NCI-H774 (cell line): ENCODE measurements around the gene WASHC2A.
"Not testable (repeated sequence)": the region's sequence is repeated elsewhere in the genome, so short reads cannot be mapped to it uniquely, and the experiment has no call there.

Experiments
- DNase-seq: peaks from one replicate; lab custom pipeline; 2025; lab: John Stamatoyannopoulos, UW

The WASHC2A gene

DNA sequence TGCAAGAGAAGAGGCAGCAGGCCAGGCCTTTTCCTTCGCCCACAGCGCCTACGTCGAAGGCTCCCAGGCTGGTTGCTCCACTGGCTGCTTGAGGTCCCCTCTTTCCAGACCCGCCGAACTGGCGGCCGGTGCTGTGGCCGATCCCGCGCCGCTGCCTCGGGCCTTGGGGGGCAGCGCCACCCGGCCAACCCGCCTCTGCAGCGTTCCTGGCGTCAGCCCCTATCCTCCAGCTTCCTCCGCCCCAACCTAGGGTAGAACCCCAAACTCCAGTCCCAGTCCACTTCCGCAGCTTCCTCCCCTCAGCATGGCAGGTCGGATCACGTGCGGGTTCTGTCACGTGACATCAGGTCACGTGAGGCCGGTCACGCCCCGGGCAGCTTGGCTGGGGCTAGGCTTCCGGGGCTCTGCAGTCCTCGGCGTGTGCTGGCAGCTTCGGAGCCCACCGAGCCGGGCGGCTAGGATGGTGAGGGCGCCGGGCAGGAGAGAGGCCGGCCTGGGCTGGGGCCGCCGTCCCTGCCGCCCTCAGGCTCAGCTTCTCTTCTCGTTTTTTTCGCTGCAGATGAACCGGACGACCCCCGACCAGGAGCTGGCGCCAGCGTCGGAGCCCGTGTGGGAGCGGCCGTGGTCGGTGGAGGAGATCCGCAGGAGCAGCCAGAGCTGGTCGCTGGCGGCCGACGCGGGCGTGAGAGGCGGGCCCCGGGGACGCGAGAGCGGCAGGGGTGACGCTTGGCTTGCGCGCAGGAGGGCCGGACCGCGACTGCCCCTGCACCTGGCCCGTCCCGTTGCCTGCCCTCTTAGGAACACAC is at the start of gene WASHC2A:
WASHC2A (plus strand) TSS at position 409 of the 806 bp plus-strand sequence; CDS start at position 461, 52 bp downstream.
- peak; percentile 76 for DNase-seq

DNA sequence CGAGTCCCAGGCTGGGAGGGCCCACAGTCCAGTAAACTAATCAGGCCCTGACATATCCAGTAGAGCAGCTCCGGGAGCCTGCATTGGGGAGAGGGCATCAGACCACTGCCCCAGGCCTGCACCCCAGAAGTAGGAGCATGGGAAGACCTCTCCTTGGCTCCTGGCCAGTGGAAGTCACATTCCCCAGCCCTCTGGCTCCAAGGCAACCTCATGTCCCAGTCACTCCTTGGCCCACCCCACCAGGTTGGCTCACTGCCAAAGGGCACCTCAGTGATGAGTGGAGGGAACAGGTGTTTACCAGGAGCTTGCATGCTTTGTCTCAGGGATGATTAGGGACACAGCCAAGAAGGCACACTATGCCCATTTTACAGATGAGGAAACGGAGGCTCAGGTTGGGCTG is 48.5 kb upstream of the WASHC2A start:
- not testable (repeated sequence) for DNase-seq

DNA sequence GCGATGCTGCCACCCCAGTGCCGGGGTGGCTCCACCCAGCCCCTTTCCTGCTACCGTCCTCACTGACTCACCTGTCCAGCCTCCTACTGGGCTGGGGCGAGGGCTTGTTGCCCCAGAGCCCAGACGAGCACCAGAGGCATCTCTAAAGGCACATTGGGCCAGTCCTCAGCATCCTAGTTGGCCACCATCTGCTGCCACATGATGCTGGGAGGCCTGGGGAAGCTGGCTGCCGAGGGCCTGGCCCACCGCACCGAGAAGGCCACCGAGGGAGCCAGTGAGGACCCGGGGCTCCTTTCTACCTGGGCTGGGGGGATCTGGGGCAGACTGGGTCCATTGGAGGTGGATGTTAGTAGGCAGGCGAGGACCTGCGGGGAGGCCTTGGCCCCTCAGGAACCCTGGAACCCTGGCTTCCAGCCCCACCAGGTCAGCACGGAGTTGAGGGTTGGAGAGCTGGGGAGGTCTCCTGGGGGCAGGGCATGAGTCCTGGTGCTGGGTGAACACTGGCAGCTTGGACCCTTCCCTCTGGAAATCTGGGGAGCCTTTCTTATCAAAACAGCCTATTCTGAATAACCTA is 47.2 kb upstream of the WASHC2A start:
- not testable (repeated sequence) for DNase-seq

- DNase-seq, result no peak
These were observed 46.1 kb upstream of the WASHC2A start for GRCh38 chr10:50021646-50022045.

DNA sequence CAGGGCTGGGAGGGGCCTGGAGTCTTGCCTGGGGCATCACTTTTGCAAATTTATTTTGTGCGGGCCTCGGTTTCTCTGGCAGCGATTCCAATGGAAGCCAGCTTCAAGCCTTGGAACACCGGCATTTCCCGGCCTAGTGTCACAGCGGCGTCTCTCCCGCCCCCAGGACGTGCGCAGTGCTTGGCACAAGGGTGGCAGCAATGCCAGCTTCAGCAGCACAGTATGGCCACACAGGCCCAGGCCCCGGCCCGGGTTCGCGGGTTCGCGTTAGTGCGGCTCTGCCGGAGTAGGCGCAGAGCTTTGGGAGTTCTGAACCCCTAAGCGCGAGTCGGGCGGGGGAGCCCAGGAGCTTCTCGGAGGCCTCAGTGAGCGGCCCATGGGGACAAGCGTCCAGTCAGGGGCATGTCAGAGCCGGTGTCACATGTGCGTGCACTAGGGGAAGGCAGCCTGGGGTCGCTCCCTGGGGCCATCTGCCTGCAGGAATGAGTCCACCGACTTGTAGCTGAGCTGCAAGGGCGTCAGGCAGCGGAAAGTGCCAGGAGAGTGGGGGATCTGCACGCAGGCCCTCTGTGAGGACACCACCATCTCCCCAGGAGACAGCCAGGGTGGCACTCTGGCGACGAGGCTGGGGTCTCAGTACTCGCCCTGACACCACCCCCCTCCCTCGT is 42.9 kb upstream of the WASHC2A start:
- not testable (repeated sequence) for DNase-seq

DNA sequence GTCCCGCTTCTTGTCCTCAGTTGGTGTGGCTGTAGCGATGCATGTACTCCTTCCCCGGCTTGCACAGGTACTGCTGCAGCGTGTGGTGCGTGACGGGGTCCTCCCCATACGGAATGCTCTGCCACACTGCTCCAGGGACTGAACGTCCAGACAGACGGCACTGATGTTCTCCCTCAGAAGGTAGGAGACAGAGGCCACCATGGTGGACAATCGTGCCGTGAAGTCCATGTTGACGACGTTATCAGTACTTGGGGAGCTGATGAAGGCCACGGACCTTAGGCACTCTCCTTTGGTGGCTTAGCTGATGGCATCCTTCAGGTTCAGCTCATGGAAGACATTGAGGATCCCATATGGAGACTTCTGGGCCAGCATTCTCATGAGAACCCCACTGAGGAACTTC is 42.1 kb upstream of the WASHC2A start:
- DNase-seq, result no peak

- no peak for DNase-seq
These were observed 40.6 kb upstream of the WASHC2A start for GRCh38 chr10:50027195-50027594.

DNA sequence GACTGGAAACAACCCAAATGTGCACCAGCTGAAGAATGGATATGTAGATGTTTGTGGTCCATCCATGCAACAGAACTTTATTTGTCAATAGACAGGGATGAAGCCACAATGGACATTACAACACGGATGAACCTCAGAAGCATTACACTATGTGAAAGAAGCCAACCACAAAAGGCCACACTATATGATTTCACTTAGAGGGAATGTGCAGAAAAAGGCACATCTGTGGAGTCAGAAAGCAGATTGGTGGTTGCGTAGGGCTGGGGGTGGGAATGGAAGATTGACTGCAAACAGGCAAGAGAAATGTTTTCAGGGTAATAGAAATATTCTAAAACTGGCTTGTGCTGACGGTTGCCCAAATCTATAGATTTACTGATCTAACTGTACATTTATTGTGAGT is 34.3 kb upstream of the WASHC2A start:
- DNase-seq, result no peak

DNA sequence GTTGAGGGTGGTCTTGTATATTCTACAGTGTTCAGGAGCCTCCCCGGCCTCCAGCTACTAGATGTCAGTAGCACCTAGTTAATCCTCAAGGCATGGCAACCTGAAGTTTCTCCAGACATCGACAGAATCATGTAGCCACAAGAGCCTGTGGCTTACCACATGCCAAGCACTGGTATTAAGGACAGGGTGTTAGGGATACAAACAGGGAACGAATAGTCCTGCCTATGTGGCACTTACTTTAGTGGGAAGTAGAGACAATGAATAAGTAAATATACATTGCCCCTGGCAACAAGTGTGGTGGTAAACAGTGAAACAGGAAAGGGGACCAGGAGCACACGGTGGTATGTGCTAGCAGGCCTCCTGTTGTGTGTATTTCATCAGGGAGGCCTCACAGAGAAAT is 32.4 kb upstream of the WASHC2A start:
- peak; percentile 12 for DNase-seq

- DNase-seq, result no peak
These were observed 22.7 kb upstream of the WASHC2A start for GRCh38 chr10:50044941-50045664.

DNA sequence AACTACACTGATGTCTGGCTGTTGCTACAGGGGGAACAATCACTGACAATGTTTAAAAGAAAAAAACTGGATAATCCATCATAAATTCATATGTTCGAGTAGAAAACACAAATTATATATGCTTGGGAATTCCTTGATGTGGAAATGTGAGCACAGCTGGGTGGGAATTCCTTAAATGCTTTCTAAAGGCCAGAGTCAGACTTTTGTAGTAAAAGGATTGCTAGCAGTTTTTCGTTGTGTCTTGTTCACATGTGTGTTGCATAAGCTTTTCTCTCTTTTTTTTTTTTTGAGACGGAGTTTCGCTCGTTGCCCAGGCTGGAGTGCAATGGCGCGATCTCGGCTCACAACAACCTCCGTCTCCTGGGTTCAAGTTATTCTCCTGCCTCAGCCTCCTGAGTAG is 21.3 kb upstream of the WASHC2A start:
- DNase-seq, result not testable (repeated sequence)

DNA sequence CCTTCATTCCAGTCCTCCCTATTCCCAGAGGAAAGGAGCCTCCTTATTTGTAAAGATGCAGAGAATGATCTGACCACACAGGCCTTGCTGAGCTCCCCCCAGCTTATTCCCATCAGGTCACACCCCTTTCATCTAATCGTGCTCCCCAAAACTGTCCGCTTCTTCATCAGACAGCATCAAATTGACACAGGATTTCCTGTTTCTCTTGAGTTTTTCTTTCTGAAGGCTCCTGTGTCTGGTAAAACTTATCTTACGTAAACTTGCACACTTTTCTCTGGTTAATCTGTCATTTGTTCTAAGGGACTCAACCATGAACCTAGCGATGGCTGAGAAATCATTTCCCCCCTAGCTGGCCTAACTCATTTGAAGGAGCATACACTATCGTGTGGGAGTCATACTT is 20.2 kb upstream of the WASHC2A start:
- not testable (repeated sequence) for DNase-seq

DNA sequence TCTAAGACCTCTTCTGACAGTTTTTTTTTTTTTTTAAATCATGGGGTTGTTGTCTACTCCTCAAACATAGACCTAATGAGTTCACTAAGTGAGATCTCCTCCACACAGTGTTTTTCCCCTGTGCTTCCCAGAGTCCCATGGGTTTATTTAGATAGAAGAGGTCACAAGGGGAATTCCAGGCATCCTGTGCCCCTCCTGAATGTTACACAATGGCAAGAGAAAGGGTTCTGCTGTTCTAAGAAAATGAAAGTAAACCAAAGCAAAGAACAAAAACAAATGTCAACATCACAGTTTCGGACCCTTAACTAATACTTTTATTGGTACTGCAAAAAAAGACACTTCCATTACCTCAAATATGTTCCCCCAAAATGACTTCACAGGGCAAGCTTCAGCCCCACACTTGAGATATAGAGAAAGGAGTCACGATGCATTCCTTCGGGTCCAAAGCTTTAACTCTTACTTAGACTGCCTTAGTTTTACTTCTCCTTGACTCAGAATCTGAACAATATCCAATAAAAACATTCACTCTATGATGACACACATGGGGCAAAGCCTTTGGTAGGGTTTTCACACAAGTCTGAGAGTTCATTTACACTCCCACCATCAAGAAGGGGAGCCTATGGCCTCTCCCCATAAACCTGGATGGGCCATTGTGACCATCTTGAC is 15.6 kb upstream of the WASHC2A start:
- DNase-seq, result not testable (repeated sequence)

DNA sequence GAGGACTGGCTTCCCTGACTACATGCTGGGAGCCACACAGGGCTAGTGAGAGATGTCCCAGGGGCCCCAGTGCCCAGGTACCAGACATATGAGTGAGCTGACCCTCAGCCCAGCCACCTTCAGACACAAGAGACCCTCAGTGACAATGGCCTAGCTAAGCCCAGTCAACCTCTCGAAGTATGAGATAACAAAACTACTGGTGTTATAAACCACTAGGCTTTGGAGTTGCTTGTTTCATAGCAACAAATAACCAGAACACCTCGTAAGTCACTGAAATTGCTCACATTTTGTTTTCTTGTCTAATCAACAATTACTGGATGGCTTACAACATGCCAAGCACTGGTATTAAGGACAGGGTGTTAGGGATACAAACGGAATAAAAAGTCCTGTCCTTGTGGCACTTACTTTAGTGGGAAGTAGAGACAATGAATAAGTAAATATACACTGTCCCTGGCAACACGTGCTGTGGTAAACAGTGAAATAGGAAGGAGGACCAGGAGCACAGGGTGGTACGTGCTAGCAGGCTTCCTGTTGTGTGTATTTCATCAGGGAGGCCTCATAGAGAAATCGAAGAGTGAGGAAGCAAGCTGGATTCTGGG is 14.9 kb upstream of the WASHC2A start:
- DNase-seq, result not testable (repeated sequence)

GRCh38 chr10:50055494-50056292 is 12.1 kb upstream of the WASHC2A start:
- DNase-seq, result not testable (repeated sequence)

- not testable (repeated sequence) for DNase-seq
These were observed 11.1 kb upstream of the WASHC2A start for GRCh38 chr10:50056654-50057053.

DNA sequence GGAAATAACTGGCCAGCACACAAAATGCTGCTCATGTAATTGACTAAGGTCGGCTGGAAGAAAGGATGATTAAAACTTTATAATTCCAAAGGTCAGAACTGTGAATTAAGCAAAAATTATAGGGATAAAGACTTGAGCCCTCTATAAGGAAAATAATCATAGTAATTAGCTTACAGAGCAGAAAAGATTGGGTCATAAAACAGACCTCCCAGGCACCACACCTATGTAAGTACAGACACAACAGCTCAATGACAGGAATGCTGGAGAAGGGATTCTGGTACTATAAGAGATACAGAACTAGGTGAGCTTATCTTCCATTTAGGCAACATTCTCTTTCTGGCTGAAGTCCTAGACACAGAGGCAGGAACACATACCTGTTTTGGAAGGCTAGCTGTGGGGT is 9.0 kb upstream of the WASHC2A start:
- DNase-seq, result not testable (repeated sequence)

GRCh38 chr10:50059946-50060345 is 7.8 kb upstream of the WASHC2A start:
- not testable (repeated sequence) for DNase-seq

DNA sequence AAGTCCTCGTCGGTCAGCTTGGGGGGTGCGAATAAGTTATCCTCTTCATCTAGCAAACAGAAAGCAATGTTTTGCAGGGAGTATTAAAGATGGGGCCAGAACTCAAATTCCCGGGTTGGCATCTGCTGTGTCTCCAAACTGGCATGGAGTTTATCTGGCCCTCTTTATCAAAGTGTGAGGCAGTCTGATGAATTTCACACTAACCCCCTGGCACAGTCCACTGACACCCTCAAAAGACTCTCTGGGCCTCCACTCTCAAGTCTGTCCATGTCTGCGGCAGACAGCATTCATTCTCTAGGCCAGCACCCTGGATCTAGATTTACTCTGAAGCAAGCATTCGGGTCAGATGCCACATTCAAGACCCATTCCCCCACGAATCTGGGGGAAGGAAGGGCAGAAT is 6.2 kb upstream of the WASHC2A start:
- not testable (repeated sequence) for DNase-seq

- DNase-seq, result no peak
These were observed 4.7 kb upstream of the WASHC2A start for GRCh38 chr10:50063100-50063499.

- DNase-seq, result not testable (repeated sequence)
These were observed 552 bp downstream of the WASHC2A start for GRCh38 chr10:50068352-50068659.
